ENCODE measurements around the gene DCK.

DCK gene

DNA sequence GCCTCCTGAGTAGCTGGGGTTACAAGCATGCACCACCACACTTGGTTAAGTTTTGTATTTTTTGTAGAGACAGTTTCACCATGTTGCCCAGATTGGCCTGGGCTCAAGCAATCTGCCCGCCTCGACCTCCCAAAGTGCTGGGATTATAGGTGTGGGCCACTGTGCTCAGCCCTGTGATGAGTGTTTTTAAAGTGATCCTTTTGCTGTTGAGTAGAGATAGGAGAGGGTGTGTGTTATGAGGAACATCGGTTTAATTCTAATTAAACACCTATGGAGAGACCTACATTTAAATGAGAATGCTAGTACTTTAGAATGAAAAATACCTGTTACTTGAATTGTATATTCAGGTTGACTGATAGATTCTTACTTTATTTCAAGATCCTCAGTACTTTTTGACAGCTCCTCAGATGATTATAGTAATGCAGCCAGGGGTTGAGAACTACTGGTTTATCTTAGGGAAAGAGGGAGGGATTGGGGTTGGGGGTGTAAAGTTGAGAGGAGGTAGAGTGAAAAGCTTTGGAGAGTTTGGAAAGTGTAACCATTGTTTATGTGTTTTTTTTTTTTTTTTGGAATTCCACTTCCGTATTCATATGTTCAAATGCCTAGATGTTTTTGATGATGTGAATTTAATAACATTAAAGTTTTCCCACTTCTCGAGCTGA lies 36.8 kb upstream of the DCK start:
- TF ChIP-seq, protein P1, sequence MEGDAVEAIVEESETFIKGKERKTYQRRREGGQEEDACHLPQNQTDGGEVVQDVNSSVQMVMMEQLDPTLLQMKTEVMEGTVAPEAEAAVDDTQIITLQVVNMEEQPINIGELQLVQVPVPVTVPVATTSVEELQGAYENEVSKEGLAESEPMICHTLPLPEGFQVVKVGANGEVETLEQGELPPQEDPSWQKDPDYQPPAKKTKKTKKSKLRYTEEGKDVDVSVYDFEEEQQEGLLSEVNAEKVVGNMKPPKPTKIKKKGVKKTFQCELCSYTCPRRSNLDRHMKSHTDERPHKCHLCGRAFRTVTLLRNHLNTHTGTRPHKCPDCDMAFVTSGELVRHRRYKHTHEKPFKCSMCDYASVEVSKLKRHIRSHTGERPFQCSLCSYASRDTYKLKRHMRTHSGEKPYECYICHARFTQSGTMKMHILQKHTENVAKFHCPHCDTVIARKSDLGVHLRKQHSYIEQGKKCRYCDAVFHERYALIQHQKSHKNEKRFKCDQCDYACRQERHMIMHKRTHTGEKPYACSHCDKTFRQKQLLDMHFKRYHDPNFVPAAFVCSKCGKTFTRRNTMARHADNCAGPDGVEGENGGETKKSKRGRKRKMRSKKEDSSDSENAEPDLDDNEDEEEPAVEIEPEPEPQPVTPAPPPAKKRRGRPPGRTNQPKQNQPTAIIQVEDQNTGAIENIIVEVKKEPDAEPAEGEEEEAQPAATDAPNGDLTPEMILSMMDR (IDR thresholded peaks at IDR 0.05; ENCODE audit: borderline replicate concordance, insufficient read depth, low read depth, low read length) = no peak
- H3K4me3 ChIP-seq (ENCODE audit: low read depth, low read length) = no peak overlapping the region

DNA sequence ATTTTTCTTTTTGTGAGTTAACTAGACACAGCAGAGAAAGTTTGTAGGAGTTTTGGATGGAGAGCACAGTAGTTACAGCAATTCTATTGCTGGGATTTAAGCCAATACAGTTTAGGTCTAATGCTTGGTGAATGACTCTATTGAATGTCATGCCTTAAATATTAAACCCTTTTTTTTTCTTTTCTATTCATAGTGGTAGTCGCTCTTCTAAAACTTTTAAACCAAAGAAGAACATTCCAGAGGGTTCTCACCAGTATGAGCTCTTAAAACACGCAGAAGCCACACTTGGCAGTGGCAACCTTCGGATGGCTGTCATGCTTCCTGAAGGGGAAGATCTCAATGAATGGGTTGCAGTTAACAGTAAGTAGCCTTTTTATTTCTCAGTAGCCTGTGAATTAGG lies 34.8 kb upstream of the DCK start:
- H3K4me3 ChIP-seq (ENCODE audit: low read depth, low read length) = no peak overlapping the region
- TF ChIP-seq, protein P1 (IDR thresholded peaks at IDR 0.05; ENCODE audit: borderline replicate concordance, insufficient read depth, low read depth, low read length) = no peak

DNA sequence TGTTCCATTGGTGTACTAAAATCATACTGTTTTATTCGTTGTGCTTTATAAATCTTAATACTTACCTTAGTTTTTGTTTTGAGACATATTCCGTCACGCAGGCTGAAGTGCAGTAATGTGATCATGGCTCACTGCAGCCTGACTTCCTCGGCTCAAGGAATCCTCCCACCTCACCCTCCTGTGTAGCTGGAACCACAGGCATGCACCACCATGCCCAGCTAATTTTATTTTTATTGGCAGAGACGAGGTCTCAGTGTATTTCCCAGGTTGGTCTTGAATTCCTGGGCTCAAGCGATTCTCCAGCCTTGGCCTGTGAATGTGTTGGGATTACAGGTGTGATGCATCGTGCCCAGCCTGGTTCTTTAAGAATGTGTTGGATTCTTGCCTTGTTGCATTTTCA lies 24.4 kb upstream of the DCK start:
- H3K4me3 ChIP-seq (ENCODE audit: low read depth, low read length) = no peak overlapping the region
- TF ChIP-seq, protein P1 (IDR thresholded peaks at IDR 0.05; ENCODE audit: borderline replicate concordance, insufficient read depth, low read depth, low read length) = no peak

DNA sequence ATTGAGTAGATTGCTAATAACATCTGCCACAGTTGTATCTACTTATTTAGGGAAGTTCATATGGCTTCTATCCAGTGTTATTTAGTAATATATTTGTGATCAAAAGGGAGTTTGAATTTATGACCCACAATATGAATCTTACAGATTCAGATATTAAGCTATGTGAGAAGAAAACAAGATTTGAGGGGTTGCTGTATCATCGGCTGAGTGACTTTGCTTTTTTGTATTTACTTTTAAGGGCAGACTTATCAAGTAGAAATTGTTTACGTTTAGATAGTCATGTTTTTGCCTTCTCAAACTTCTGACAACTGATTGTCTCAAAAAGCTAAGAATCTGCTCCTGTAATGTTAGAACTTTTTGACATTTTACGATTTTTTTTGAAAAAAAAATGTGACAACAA lies 17.2 kb upstream of the DCK start:
- TF ChIP-seq, protein P1 (IDR thresholded peaks at IDR 0.05; ENCODE audit: borderline replicate concordance, insufficient read depth, low read depth, low read length) = no peak

DNA sequence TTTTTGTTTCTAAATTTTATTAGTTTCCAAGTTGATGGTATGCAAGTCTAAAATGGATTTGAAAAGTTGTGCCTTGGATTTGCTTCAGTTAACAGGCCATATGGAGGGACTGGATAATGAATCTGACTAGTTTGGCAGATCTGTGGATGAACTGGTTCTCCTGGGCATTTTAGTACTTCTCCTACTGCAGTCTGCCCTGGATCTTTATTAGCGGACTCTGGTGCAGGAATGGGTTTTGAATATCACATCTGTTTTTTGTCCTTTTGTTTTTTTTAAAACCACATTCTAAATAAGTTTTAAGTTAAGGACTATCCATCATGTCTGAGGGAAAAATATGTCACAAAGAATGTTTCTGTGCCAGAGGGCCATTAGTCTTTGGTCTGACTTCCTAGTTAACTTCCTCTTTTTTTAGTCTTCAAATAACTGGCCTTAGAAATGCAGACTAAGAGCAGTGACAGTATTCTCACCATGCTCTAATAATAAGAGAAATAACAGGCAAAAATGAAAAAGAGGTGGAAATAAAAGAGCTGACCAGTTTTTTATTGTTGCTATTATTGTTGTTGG lies 13.9 kb upstream of the DCK start:
- TF ChIP-seq, protein P1 (IDR thresholded peaks at IDR 0.05; ENCODE audit: borderline replicate concordance, insufficient read depth, low read depth, low read length) = no peak
- no peak overlapping the region for H3K4me3 ChIP-seq (ENCODE audit: low read depth, low read length)

More for the DNA sequence above, 17.2 kb upstream of the DCK start:
- H3K4me3 ChIP-seq (ENCODE audit: low read depth, low read length) = no peak overlapping the region

DNA sequence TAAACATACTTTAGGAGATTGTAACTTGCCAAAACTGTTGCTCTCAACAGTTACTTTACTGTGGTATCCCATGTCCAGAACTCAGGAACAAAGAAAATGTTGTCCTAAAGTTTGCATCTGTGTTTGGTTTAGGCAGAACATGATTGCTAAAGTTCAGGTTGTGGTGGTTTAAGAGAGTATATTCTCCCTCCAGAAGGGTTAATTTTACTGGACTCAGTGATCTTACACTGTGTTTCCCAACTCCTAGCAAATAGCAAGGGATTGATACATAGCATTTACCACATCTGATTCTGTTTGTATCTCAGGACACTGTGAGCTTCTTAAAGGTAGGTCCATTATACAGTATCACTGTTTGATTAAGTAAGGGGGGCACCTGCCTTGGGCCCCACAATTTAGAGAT lies 13.3 kb upstream of the DCK start:
- TF ChIP-seq, protein P1 (IDR thresholded peaks at IDR 0.05; ENCODE audit: borderline replicate concordance, insufficient read depth, low read depth, low read length) = no peak
- H3K4me3 ChIP-seq (ENCODE audit: low read depth, low read length) = no peak overlapping the region

DNA sequence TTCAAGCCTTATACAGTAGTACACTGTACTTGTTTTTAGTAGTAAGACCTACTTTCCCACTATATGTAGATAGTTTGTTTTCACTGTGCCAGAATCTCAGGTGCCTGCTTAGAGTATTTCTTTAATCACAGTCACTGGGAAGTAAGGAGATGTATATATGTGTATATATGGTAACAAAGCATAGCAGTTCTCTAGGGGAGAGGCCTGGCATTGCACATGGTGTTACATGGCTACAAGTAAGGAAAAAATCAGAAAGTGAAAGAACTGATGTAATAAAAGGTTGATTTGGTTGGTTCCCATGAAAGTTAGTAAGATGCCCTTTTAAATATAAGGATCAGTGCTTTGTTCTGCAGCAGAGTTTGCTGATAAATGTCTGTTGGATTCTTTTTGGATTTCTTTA lies 9.3 kb upstream of the DCK start:
- no peak overlapping the region for H3K4me3 ChIP-seq (ENCODE audit: low read depth, low read length)

More for the DNA sequence above, 9.3 kb upstream of the DCK start:
- TF ChIP-seq, protein P1 (IDR thresholded peaks at IDR 0.05; ENCODE audit: borderline replicate concordance, insufficient read depth, low read depth, low read length) = no peak

Measured in GM12875 (cell line).